ENCODE data around the gene ARID3A.
"Not testable (repeated sequence)": the region's sequence is repeated elsewhere in the genome, so short reads cannot be mapped to it uniquely, and the experiment has no call there.

ARID3A gene

DNA sequence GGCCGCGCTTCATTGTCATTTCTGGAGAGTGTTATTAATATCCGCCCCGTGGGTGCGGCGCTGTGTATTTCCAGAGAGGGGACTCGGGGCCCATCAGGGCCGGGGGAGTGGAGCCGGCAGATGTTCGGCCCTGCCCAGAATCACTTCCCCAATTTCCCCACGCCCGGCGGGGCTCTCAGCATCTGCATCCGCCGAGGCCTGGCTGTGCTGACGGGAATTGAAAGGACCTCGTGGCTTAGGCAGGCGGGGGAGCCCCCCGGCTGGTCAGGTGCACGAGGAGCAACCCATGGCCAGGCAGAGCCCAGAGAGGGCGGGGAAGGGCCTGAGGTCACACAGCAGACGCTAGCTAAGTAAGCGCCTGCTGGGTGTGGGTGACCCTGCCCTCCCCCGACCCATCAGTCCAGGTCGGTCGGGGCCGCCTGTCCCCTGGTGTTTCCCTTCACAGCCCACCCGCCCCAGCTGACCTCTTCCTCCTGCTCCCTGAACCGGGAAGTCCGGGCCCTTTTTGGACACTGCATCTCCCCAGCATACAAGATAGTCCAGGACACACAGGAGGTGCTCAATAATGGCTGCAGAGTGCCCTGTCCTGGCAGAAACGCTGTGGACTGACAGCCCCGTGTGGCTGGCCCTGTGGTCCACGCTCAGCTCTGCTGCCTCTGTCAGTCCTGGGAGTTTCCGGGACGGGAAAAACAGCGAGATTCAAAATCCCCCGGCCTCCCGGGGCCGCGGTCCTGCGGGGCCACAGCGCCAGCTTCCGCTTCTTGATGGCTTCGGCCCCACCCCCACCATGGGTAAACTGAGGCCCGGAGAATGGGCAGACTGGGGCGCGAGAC, 22.1 kb downstream of the ARID3A start:
- no peak for DNase-seq

DNA sequence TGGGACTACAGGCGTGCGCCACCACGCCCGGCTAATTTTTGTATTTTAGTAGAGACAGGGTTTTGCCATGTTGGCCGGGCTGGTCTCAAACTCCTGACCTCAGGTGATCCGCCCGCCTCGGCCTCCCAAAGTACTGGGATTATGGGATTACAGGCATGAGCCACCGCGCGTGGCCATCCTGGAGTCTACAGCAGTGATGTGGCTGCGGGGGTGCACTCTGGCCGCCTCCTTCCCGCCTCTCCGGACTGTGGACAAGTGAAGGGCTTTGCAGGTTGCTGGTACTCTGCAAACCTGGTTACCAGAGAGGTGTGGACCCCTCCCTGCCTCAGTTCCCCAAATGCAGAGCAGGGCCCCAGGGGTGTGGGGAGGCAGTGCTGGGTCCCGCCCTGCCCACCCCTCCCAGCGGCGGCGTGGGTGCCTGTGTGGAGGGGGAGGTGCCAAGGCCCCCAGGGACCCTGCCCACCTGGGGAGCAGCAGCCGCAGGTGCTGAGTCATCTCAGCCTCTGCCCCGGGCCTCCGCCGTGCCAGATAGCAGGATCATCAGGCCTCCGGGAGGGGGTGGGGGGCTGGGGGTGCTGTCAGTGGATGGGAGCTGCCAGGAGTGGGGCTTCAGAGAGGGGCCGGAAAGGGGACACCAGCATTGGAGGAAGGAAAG, 23.1 kb downstream of the ARID3A start:
- DNase-seq, result no peak

DNA sequence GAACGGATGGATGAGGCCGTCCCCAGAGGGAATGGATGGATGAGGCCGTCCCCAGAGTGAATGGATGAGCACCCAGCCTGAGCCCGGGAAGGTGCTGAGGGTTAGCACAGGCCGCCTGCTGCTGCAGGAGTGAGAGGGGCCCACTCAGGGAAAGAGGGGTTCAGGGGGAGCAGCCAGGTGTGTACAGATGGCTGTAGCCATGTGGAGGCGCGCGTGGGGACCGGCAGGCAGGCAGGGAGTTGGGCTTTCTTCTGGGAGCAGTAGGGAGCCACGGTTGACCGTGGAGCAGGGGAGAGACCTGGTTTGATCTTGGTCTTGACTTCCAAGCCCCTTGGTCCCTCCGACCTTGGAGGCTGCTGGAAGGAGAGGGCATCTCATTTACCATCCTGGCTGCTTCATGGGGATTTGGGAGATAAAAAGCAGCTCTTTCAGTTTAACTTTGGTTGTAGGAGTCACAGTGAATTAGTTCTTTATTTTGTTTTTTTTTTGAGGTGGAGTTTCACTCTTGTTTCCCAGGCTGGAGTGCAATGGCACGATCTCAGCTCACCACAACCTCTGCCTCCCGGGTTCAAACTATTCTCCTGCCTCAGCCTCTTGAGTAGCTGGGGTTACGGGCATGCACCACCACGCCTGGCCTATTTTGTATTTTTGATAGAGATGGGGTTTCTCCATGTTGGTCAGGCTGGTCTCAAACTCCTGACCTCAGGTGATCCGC, 24.7 kb downstream of the ARID3A start:
- DNase-seq, result no peak

DNA sequence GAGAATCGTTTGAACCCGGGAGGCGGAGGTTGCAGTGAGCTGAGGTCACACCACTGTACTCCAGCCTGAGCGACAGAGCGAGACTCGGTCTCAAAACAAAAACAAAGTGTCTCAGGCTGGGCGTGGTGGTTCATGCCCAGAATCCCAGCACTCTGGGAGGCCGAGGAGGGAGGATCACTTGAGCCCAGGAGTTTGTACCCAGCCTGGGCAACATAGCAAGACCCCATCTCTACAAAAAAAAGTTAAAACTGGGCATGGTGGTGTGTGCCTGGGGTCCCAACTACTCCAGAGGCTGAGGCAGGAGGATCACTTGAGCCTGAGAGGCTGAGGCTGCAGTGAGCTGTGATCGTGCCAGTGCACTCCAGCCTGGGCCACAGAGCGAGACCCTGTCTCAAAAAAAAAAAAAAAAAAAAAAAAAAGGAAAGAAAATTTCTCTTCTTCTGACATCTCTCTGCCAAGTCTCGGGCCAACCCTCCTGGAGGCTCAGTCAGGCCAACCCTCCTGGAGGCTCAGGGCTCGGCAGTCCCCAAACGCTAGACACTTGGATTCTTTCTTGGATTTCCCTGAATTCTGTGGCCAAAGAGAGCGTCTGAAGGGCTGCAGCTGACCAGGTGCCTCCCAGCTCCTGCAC, 26.3 kb downstream of the ARID3A start:
- DNase-seq, result no peak

DNA sequence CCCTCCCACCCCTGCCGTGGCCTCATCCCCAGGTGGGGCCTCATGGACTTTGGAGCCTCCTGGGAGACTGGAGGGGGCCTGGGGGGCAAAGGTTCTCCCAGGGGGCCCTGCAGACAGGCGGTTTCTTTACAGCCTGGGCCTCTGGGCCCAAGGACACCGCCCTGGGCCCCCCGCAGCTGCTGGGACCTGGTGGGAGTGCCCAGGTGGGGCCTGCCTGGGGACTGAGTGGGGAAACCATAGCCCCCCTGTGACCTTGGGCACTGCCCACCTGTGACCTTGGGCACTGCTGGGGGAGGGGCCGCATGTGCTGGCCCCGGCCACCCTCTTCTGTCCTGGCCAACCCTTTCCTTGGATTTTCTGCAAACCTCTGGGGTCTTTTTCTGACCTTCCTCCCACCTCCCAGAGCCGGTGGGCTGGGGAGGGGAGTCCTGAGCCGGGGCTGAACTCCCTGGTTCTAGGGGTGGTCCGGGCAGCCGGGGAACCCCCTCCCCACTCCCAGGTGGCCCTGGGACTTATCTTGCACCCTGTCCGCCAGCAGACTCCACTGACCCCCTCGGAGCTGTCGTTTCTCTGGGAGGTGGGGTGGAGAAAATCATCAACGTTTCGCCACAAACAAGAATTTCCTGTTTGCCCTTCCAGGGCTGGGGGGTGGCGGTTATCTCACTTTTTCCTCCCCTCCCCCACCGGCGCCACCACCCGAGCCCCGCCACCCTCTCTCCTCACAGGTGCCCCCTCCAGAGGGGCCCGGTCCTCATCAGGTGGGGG, 27.0 kb downstream of the ARID3A start:
- DNase-seq, result no peak

DNA sequence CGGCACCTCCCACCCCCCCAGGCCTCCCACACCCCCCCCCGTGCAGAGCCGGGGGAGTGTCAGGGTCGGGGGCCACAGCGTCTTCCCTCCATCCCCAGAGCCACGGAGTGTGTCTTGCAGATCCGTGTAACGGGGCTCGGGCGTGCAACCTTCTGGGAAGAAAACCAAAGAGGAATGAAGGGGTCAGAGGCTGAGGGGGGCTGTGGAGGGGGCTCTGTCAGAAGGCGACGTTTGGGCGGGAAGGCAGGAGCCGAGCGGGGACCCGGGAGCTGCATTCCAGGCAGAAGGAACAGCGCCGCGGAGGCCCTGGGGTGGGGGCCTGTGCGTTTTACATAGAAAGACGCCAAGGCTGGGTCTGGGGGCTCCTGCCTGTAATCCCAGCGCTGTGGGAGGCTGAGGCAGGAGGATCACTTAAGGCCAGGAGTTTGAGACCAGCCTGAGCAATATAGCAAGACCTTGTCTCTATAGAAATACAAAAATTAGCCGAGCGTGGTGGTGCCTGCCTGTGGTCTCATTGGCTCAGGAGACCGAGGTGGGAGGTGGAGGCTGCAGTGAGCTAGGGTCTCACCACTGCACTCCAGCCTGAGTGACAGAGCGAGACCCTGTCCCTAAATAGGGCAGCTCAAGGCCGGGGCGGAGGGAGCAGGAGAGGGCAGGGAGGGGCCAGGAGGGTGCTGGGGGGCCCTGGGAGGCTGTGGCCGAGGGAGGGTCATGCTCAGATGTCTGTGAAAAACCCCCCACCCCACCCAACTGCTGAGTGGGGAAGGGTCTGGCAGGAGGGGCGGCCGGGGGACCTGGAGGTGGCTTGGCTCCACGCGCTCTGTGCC, 27.8 kb downstream of the ARID3A start:
- no peak for DNase-seq

DNA sequence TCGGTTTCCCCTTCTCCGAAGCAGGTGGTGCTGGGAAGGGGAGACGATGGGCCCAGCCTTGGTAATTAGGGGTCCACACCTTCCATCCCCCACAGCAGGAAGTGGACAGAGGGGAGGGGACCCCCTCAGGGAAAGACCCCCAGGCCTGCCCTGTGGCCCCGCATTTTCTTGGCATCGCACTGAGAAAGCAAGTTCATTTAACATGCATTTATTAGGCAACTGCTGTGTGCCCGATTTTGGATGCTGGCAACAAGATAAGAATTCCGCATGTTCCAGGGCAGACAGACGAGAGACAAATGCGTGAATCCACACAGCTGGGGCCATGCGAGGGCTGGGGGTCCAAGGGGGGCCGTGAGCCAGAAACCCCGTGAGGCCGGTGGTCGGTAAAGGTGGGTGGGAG, 28.4 kb downstream of the ARID3A start:
- no peak for DNase-seq

DNA sequence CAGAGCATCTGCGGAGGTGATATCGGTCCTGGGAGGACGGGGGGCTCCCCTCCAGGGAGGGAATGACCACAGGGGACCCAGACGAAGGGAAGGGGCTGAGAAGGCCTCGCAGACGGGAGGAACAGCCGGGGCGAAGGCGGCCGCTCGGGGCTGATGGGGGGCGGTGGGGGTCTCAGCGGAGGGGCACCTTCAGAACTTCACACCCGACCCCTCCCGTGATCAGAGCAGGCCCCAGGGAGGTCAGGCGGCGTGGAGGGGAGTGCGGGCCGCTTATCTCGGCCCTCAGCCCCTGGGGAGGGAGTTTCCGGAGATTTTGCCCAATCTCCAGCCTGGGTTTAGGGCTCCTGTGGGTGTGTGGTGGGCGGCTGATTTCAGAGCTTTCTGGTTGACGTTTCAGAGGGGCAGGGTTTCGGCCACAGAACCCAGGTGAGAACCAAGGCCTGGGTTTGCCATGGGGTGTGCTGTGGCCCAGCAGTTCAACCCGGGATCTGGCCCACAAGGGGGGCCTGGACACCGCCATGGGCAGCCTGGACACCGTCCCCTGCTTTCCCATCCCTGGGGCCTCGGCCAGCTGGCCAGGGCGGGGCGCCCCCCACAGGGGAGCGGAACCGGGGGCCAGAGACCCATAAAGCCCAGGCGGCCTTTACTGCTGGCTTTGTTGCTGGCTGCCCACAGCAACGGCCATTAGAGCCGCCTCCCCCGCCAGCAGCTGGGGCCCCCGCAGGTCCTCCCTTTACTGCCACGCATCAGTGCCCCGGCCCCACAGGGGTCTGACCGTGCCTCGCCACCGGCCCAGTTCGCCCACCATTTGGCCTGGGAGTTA, 29.0 kb downstream of the ARID3A start:
- no peak for DNase-seq

DNA sequence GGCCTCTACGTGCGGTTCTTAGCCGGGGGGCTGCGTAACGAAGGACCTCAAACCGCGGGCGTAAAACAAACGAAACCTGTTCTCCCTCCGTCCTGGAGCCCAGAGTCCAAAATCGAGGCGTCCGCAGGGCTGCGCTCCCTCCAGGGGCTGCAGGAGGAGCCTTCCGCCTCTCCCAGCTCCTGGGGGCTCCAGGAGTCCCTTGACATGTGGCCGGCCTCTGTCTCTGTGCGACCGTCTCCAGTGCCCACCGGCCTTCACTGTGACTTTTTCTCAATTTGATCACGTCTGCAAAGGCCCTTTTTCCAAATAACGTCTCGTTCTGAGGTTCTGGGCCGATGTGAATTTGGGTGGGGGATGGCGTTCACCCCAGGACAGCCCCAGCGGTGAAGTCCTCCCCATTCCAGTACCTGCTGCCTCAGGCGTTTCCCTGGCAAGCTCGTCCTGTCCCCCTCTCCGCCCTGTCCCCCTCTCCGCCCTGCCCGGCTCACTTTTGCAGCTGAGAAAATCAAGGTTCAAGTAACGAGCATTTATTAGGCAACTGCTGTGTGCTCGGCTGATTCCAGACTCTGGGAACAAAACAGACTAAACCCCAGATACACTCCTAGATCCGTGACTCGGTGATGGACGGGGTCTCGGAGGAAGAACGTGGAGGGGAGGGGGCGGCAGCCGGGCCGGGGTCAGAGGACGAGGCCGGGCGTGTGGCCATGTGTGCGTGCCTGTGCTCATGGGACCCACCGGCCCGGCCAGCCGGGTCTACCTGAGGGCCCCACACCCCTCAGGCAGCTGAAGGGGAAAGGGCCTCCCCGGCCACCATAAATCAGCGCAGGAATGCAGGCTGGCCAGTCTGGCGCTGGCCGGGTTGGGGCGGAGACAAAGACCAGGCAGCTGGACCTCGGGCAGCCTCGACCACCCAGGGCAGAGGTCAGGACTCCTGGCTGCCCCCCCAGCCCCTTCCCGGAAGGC, 30.2 kb downstream of the ARID3A start:
- DNase-seq, result no peak

DNA sequence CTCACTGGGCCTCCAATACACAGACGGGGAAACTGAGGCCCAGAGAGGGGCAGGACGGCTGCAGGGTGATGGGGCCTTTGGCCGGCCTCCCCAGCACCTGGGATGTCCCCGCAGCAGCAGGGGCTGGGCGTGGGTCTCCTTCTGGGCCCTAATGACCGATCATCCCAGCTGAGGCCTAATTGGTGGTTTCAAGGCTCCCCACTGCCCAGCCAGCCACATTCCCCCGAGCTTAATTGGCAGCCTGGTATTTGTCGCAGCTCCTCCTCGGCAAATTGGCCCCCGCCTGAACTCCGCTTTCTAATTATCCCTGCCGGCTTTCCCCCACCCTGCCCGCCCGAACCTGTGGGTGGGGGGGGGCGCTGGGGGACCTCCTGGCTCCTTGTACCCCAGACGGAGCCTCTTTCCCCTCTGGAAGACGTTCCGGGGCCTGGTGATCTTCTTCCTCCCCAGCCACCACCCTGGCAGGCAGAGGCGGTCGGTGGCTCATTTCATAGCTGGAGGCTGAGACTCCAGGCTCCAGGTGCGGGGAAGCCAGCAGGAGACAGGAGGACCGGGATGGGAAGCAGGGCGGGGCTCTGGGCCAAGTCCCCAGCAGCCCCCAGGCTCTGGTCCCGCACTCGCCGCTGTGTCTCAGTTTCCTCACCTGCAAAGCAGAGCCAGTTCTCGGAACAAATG, 31.1 kb downstream of the ARID3A start:
- no peak for DNase-seq

DNA sequence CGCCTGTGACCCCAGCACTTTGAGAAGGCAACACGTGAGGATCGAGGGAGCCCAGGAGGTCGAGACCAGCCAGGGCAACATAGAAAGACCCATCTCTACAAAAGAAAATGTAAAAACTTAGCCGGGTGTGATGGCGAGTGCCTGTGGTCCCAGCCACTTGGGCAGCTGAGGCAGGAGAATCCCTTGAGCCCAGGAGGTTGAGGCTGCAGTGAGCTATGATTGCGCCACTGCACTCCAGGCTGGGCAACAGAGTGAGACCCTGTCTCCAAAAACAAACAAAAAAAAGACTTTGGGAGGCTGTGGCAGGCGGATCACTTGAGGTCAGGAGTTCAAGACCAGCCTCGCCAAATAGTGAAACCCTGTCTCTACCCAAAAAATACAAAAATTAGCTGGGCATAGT, 31.7 kb downstream of the ARID3A start:
- not testable (repeated sequence) for DNase-seq

DNA sequence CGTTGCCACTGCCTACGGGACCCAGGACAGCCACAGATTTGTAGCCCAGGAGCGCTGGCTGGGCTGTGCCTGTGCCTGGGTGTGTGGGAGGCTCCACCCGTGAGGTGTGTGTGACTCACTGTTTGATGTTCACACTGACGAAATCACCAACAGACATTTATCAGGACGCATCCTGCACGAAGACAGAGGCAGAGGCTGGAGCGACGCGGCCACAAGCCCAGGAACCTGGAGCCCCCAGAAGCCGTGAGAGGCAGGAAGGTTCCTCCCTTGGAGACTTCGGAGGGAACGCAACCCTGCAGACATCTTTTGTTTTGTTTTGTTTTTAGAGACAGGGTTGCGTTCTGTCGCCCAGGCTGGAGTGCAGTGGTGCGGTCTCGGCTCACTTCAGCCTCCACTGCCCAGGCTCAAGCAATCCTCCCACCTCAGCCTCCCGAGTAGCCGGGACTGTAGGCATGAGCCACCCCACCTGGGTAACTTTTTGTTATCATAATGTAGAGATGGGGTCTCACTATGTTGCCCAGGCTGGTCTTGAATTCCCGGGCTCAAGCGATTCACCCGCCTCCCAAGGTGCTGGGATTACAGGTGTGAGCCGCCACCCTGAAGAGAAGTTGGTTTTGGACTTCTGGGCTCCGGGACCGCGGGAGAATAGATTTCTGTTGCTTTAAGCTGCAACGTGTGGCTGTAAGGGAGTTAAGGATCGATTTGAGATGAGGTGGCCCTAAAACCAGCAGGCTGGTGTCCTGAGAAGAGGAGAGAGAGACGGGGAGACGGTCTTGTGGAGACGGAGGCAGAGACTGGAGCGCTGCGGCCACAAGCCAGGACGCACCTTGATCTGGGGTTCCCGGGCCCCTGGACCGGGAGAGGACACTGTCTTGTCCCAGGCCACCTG, 33.4 kb downstream of the ARID3A start:
- peak; percentile 56 for DNase-seq

DNA sequence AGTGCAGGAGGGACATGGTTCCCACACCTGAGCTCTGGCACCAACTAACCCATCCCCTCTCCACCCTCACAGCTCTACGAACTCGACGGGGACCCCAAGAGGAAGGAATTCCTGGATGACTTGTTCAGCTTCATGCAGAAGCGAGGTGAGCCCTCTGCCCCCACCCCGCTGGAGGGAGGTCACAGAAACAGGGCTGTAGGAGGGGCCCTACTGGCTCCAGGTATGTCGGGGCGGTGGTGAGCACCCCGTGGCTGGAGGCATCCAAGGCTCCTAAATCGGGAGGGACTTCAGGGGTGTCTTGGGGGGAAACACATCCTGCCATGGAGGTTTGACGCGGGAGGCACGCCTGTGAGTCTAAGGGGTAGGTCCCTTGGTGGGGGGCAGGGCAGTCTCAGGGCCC, 34.2 kb downstream of the ARID3A start:
- no peak for DNase-seq

DNA sequence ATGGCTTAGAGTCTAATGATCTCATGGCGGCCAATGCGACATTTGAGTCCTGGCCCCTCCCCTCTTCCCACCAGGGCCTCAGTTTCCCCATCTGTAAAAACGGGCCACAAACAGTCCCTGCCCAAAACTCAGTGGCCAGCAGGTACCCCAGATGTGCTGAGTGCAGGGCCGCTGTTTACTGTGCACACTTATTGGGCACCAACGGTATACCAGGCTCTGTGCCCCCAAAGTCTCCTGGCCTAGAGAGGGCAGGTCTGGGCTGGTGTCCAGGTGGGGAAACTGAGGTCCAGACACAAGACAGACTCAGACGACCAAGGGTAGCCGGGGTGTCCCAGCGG, 34.7 kb downstream of the ARID3A start:
- no peak for DNase-seq

DNA sequence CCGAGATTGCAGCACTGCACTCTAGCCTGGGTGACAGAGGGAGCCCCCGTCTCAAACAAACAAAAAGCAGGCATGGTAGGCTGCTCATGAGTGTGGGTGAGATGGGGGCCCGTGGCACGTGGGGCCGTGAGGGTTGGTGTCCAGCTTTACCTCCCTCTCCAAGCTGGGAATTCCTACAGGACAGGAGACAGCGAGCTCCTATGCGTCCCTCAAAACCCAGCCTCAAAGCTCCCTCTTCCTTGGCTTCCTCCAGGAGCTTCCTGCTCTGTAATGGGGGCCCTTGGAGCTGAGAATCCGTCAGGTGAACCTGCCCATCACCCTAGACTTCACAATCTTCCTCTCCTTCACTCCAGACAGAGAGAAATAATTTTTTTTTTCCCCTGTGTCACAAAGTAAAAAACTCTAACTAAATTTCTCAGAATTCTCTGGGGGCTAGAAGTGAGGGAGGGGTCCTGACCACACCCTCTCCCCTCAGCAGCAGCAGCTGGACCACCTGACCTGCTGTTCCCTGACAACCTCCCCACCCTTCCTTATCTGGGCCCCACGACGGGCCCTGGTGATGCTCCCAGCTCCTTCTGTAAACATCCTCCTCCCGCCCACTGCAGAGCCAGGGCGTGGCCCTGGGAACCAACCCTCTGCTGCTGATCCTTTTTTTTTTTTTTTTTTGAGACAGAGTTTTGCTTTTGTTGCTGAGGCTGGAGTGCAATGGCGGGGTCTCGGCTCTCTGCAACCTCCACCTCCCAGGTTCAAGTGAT, 36.2 kb downstream of the ARID3A start:
- no peak for DNase-seq

DNA sequence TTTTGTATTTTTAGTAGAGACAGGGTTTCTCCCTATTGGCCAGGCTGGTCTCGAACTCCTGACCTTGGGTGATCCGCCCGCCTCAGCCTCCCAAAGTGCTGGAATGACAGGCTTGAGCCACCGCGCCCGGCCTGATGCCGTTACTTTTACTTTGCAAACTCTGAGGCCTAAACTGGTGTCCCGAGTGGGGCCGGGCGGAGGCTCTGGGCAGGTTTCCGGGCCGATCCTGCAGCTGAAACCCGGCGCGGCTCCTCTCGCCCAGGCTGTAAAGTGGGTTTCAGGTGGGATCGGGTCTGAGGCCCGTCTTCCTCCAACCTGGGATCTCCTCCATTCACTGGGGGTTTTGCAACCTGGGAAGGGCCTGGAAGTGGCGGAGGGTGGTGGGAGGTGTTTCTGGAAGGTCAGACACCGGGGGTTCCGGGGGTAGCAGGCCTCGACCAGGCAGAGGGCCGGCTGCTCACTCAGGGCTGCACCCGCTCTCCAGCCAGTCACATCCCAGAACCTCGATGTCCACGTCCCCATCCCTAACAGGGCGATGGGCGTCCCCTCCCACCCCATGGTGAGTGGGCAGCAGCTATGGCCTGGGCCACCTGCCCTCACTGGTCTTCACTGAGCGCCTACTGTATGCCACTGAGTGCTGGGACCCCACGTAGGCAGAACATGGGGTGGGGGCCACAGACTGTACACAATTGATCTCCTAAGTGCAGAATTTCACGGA, 37.0 kb downstream of the ARID3A start:
- DNase-seq, result no peak

Measured in stimulated activated CD8-positive, alpha-beta memory T cell treated with anti-CD3 and anti-CD28 coated beads, Interleukin-4, amount 100 ng/mL, for 48 hours (primary cell).